SU-DHL-6 (cell line): ENCODE results near the gene SPOCK3.

ENCODE experiments used
- CTCF ChIP-seq: fragments of 200-600 bp; sonication (generic); IDR thresholded peaks from one replicate; pipeline ENCODE4 v1.5.1; 2017; ENCODE audit warnings: antibody characterized with exemption, mild to moderate bottlenecking, low read length, moderate library complexity; ENCODE audit not compliant: insufficient read depth, poor library complexity, severe bottlenecking
- EZH2phosphoT487 ChIP-seq: fragments of 200-600 bp; sonication (generic), shearing (Covaris generic); conservative IDR thresholded peaks from 2 replicates; pipeline ENCODE4 v1.6.1; 2018; ENCODE audit warnings: mild to moderate bottlenecking, antibody characterized with exemption, low read length, moderate library complexity, mixed read lengths

- TF ChIP-seq CTCF, result no peak
- no peak for TF ChIP-seq EZH2phosphoT487
Measured at GRCh38 chr4:167183036-167183435, 51.3 kb downstream of the SPOCK3 start.
